Ovary (tissue), 9 donors: ENCODE data around the gene NBEA. TPM values are rescaled to one million over a fixed set of nuclear protein-coding genes. Genes with fewer than 3 reads are reported as not detected.

ENCODE experiments used
- DNase-seq, 5 donors: peaks; one replicate each; pipeline ENCODE4 v3.0.0-alpha.2; 2019 to 2020
- H3K27ac ChIP-seq, 2 donors: fragments of 200-600 bp; one replicate each; pipeline versions ENCODE4 v1.5.1 to v1.8.0; 2019 to 2022
- H3K27me3 ChIP-seq: fragments of 200-600 bp; one replicate; pipeline ENCODE4 v1.8.0; 2022
- H3K36me3 ChIP-seq: fragments of 200-600 bp; sonication (generic); one replicate; pipeline ENCODE4 v1.5.1; 2019
- H3K4me1 ChIP-seq: one replicate; pipeline ENCODE4 v1.8.1; 2013; ENCODE audit warnings: mild to moderate bottlenecking, moderate library complexity; ENCODE audit not compliant: insufficient read depth
- H3K4me3 ChIP-seq: fragments of 200-600 bp; sonication (generic); one replicate; pipeline ENCODE4 v1.5.1; 2017
- H3K9me3 ChIP-seq, 2 donors: fragments of 200-600 bp in 1 of 2; sonication (generic) in 1 of 2; one replicate each; pipeline versions ENCODE4 v1.5.1 to v1.8.1; 2013 to 2019; ENCODE audit warnings: mild to moderate bottlenecking in 1 of 2, moderate library complexity in 1 of 2
- EP300 ChIP-seq: sonication (generic); formaldehyde crosslinking; IDR thresholded peaks from one replicate; pipeline ENCODE4 v1.6.1; 2017; ENCODE audit warnings: antibody characterized with exemption
- POLR2A ChIP-seq: fragments of 450-650 bp; IDR thresholded peaks from one replicate; pipeline ENCODE4 v1.6.1; 2017; ENCODE audit warnings: antibody characterized with exemption, mild to moderate bottlenecking, moderate library complexity
- WGBS, 3 donors: extraction: QIAGEN DNeasy Blood & Tissue Kit in 1 of 3; methylation state at CpG; one replicate each; pipeline versions ENCODE4 v1.1.5 to v1.1.7; 2013 to 2017; 5-methylcytosine and 5-hydroxymethylcytosine counted together
- intact Hi-C, 4 donors: fragments of 100-400 bp; cut with DNase I; formaldehyde crosslinking; loops; one replicate each; pipeline versions ENCODE4 v1.11.0 to v1.15.1; 2022 to 2023
- polyA plus RNA-seq, 2 donors: library from polyadenylated mRNA; stranded (reverse); fragments of 200-250 nt in 1 of 2; fragments of 350-450 nt in 1 of 2; fragmentation: Illumina TruSeq in 1 of 2; extraction: RNeasy Lipid Tissue Mini Kit (QIAGEN cat#74804) in 1 of 2; gene quantifications; one replicate each; pipeline ENCODE4 v1.2.3, GENCODE V29; 2013 to 2014
- total RNA-seq, 7 donors: library from RNA; depleted of rRNA in 2 of 7; stranded (reverse); fragments of >200 nt in 2 of 7; fragmentation: NEBNext Ultra II Directional in 3 of 7; extraction: Animal tissue kit (Norgen Biotek cat#: 25700) in 3 of 7; gene quantifications; one replicate each; pipeline versions ENCODE4 v1.1.0 to v1.2.4, GENCODE V29; 2016 to 2023
- TF ChIP-seq, protein P1 (sequence below), 3 donors: fragments of 450-650 bp in 2 of 3; fragments of 200-600 bp in 1 of 3; IDR thresholded peaks; one replicate each; pipeline versions ENCODE4 v1.5.1 to v1.8.0; 2016 to 2022; ENCODE audit warnings: antibody characterized with exemption in 3 of 3, mild to moderate bottlenecking in 1 of 3
- donor health status: DM: no; HTN: no; CAD: no; lungs with moderate emphysema.
- donor health status: DM: no; HTN: no; CAD: no.
- donor health status: Bipolar disorder and iron deficiency.
- donor health status: DM: yes; HTN: yes; CAD: no.
- donor health status: DM: no; HTN: no; CAD: no.
- donor health status: DM: yes; HTN: yes; CAD: no.

NBEA gene
- total and polyA plus RNA-seq, 9 donors: 5.8 to 18.9 (median 16.0) TPM

DNA sequence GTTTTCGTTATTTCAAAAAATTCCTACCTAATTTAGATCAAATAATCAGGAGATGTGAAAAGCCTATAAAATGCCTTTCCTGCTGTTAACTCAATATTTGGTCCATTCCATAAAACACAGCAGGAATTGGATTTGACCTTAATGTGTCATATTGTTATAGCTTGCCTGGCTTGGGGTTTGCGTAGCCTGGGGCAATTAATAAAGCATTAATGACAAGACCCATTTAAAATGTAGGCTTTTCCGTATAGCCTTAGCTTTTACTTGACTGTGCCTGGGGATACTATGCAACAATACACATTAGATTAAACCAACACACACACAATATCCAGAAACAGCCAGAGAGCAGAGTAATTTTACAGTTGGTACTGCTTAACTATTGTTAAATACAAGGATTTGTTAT, 651.6 kb downstream of the NBEA start:
- 97% methylated on average over 3 of the region's 3 CpGs for WGBS, 3 donors
- no peaks in the 10 kb centered on the region for H3K27me3 ChIP-seq
- H3K9me3 ChIP-seq: no peaks in the 10 kb centered on the region
- H3K27ac ChIP-seq: no peak overlapping the region
- no peaks in the 10 kb centered on the region for H3K36me3 ChIP-seq
- peaks cover 2% of the 10 kb centered on the region for H3K4me1 ChIP-seq
- TF ChIP-seq, protein P1, sequence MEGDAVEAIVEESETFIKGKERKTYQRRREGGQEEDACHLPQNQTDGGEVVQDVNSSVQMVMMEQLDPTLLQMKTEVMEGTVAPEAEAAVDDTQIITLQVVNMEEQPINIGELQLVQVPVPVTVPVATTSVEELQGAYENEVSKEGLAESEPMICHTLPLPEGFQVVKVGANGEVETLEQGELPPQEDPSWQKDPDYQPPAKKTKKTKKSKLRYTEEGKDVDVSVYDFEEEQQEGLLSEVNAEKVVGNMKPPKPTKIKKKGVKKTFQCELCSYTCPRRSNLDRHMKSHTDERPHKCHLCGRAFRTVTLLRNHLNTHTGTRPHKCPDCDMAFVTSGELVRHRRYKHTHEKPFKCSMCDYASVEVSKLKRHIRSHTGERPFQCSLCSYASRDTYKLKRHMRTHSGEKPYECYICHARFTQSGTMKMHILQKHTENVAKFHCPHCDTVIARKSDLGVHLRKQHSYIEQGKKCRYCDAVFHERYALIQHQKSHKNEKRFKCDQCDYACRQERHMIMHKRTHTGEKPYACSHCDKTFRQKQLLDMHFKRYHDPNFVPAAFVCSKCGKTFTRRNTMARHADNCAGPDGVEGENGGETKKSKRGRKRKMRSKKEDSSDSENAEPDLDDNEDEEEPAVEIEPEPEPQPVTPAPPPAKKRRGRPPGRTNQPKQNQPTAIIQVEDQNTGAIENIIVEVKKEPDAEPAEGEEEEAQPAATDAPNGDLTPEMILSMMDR (IDR thresholded peaks at IDR 0.05): no peak
- TF ChIP-seq EP300 (no peak), POLR2A (no peak)
- DNase-seq: no peak
- intact Hi-C loops: no loop called here
- H3K4me3 ChIP-seq: no peak overlapping the region

DNA sequence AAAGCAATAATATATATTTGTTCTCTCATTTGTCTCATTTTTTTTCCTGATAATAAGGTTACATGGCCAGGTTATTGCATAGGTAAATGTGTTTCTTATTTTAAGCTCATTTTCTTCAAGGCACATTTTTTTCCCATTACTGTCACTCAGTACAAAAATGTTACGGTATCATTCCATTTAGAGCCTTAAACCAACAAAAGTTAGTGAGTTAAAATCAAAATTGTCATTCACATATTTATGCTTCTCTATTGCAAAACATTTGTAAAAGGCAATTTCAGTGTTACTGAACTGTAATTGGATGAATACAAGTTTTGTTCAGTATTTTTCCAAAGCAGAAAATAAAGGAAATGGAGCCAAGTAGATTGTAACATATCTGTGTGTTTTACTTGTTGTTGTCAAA, 652.0 kb downstream of the NBEA start:
- no peak for TF ChIP-seq EP300
- TF ChIP-seq POLR2A: no peak
- TF ChIP-seq, protein P1 (IDR thresholded peaks at IDR 0.05): no peak
- Histone ChIP-seq H3K27me3 (no peaks in the 10 kb centered on the region), H3K4me1 (peaks cover 2% of the 10 kb centered on the region), H3K9me3 (no peaks in the 10 kb centered on the region), H3K36me3 (no peaks in the 10 kb centered on the region), H3K27ac (no peak overlapping the region), H3K4me3 (no peak overlapping the region)
- intact Hi-C loops: no loop called here
- no peak for DNase-seq
- 92 to 98% (median 93%) methylated on average over 1 of the region's 1 CpG for WGBS, 3 donors

DNA sequence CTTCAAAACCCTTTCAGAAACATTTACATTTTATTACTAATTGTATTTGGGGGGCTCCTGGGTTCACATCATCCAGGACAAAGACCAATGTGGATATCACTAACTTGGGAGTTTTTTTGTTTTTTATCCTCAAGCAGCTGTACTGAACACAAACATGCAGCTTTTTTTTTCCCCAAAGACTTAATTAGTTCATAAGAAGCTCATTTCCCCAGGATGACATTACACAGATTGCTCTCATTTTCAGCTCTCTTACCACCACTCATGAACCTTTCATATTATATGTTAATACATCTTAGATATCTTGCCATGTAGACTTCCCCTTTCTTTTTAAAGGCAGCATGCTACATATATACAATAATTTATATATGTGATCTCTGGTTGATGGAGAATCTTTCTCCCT, 653.1 kb downstream of the NBEA start:
- Histone ChIP-seq H3K27ac (no peak overlapping the region), H3K9me3 (no peaks in the 10 kb centered on the region), H3K36me3 (no peaks in the 10 kb centered on the region), H3K4me3 (no peak overlapping the region), H3K4me1 (peaks cover 2% of the 10 kb centered on the region), H3K27me3 (no peaks in the 10 kb centered on the region)
- no peak for TF ChIP-seq POLR2A
- TF ChIP-seq EP300: no peak
- TF ChIP-seq, protein P1 (IDR thresholded peaks at IDR 0.05): no peak
- no peak for DNase-seq
- intact Hi-C loops: no loop called here

DNA sequence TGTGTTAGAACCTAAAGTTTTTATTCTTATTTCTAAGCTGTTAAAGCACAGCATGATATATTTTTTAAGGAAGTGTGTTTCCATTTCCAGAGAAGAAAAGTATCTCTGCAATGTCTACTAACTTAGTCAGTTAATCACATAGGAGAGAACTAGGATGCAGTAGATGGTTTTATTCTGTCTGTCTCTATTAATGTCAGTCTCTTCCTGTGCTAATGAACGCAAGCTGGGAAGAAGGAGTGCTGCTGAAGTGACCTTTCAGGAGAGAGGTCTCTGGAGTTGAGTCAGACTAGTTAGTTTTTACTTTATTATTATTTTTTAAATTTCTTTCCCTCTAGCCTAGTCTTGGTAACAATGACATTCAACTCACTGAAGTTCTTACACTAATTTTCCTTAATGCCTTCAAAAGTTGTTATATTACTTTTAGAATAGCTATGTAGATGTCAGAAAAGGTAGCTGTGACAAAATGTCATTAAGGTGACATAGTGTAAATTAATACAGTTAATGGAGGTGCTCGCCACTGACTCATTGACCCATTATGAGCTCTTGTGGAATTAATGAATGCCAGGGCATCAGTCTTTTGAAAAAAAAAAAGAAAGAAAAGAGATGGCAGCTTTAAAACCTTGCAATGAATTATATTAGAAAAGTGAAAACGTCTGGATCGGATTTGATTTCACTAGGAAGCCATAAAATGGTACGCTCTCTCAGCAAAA, 654.4 kb downstream of the NBEA start:
- Histone ChIP-seq H3K9me3 (no peaks in the 10 kb centered on the region), H3K27me3 (no peaks in the 10 kb centered on the region), H3K4me1 (peaks cover 2% of the 10 kb centered on the region), H3K36me3 (no peaks in the 10 kb centered on the region), H3K27ac (no peak overlapping the region), H3K4me3 (no peak overlapping the region)
- 91 to 94% (median 92%) methylated on average over 5 of the region's 5 CpGs for WGBS, 3 donors
- intact Hi-C loops: no loop called here
- no peak for DNase-seq
- TF ChIP-seq, protein P1 (IDR thresholded peaks at IDR 0.05): no peak
- TF ChIP-seq EP300: no peak
- no peak for TF ChIP-seq POLR2A
